WTC11 (cell line): ENCODE measurements around the gene NXPE3. TPM values are rescaled to one million over a fixed set of nuclear protein-coding genes. Genes with fewer than 3 reads are reported as not detected.

Experiments used
- ATAC-seq: fragments of 200-7000 bp; cut with Tn5 transposase; 2 replicates; pipeline ENCODE4 v1.10.0; 2021; ENCODE audit warnings: mild to moderate bottlenecking, moderate library complexity
- CTCF ChIA-PET: fragments of 300-600 bp; sonication (Branson Sonifier 250); formaldehyde crosslinking; loops from one replicate; lab custom pipeline; 2021; ENCODE audit warnings: antibody characterized with exemption; lab: Charles Lee
- POLR2A ChIA-PET: fragments of 350-600 bp; sonication (Branson Sonifier 250); formaldehyde crosslinking; loops from one replicate; lab custom pipeline; 2021; ENCODE audit warnings: antibody characterized with exemption; lab: Charles Lee
- DNase-seq: peaks from one replicate; pipeline ENCODE4 v3.0.0; 2021; ENCODE audit warnings: low spot score
- H3K27ac Mint-ChIP-seq: 2 replicates; pipeline ENCODE4 v1.8.0; 2021; ENCODE audit warnings: mixed read lengths
- H3K27me3 Mint-ChIP-seq: 2 replicates; pipeline ENCODE4 v1.8.0; 2021; ENCODE audit warnings: low read depth, mild to moderate bottlenecking, moderate library complexity, mixed read lengths
- H3K36me3 Mint-ChIP-seq: 2 replicates; pipeline ENCODE4 v1.8.0; 2021; ENCODE audit warnings: mixed read lengths
- H3K4me1 Mint-ChIP-seq: 2 replicates; pipeline ENCODE4 v1.8.0; 2022; ENCODE audit warnings: mixed read lengths
- H3K4me3 Mint-ChIP-seq: 2 replicates; pipeline ENCODE4 v1.8.0; 2021; ENCODE audit warnings: mild to moderate bottlenecking, moderate library complexity, mixed read lengths
- H3K9me3 Mint-ChIP-seq: 2 replicates; pipeline ENCODE4 v1.8.0; 2021; ENCODE audit warnings: mixed read lengths
- ATF1 ChIP-seq: sonication (generic); formaldehyde crosslinking; IDR thresholded peaks from 2 replicates; pipeline ENCODE4 v1.8.1; 2023; ENCODE audit warnings: mild to moderate bottlenecking, moderate library complexity, missing genetic modification reagents
- TEAD1 ChIP-seq: sonication (generic); formaldehyde crosslinking; IDR thresholded peaks from 2 replicates; pipeline ENCODE4 v1.8.0; 2022; ENCODE audit warnings: mild to moderate bottlenecking, missing genetic modification reagents
- TP53 ChIP-seq: sonication (generic); formaldehyde crosslinking; IDR thresholded peaks from 2 replicates; pipeline ENCODE4 v1.8.1; 2023; ENCODE audit warnings: mild to moderate bottlenecking, missing genetic modification reagents
- ZBTB21 ChIP-seq: sonication (generic); formaldehyde crosslinking; IDR thresholded peaks from 2 replicates; pipeline ENCODE4 v1.8.1; 2023; ENCODE audit warnings: mild to moderate bottlenecking, missing genetic modification reagents, borderline replicate concordance
- ZNF232 ChIP-seq: sonication (generic); formaldehyde crosslinking; IDR thresholded peaks from 2 replicates; pipeline ENCODE4 v1.8.0; 2022; ENCODE audit warnings: mild to moderate bottlenecking, missing genetic modification reagents
- ZNF263 ChIP-seq: sonication (generic); formaldehyde crosslinking; IDR thresholded peaks from 2 replicates; pipeline ENCODE4 v1.8.1; 2022; ENCODE audit warnings: low read depth, mild to moderate bottlenecking, moderate library complexity, missing genetic modification reagents
- total RNA-seq: library from RNA; stranded (reverse); gene quantifications from 3 replicates; pipeline ENCODE4 v1.2.3, GENCODE V29; 2021
- TF ChIP-seq, protein P1 (sequence below): sonication (generic); formaldehyde crosslinking; IDR thresholded peaks from 2 replicates; pipeline ENCODE4 v1.8.0; 2023; ENCODE audit warnings: missing genetic modification reagents, mild to moderate bottlenecking, borderline replicate concordance
- TF ChIP-seq, protein P2 (sequence below): sonication (generic); formaldehyde crosslinking; IDR thresholded peaks from 2 replicates; pipeline ENCODE4 v1.8.1; 2023; ENCODE audit warnings: mild to moderate bottlenecking, moderate library complexity, missing genetic modification reagents
- TF ChIP-seq, protein P3 (sequence below): sonication (generic); formaldehyde crosslinking; IDR thresholded peaks from 2 replicates; pipeline ENCODE4 v1.8.1; 2023; ENCODE audit warnings: mild to moderate bottlenecking, missing genetic modification reagents
- TF ChIP-seq, protein P4 (sequence below): sonication (generic); formaldehyde crosslinking; IDR thresholded peaks from 2 replicates; pipeline ENCODE4 v1.8.1; 2022; ENCODE audit warnings: mild to moderate bottlenecking, moderate library complexity, missing genetic modification reagents
- TF ChIP-seq, protein P5 (sequence below): fragments of 250-450 bp; sonication (Bioruptor Pico); conservative IDR thresholded peaks from 2 replicates; pipeline ENCODE4 v1.9.0; 2021; ENCODE audit warnings: mild to moderate bottlenecking
- TF ChIP-seq, protein P6 (sequence below): fragments of 250-450 bp; sonication (Bioruptor Pico); IDR thresholded peaks from 2 replicates; pipeline ENCODE4 v1.9.0; 2021; ENCODE audit warnings: mild to moderate bottlenecking, borderline replicate concordance

The NXPE3 gene
- total RNA-seq, 1 experiment from 2014 or later, result 13.9 TPM

DNA sequence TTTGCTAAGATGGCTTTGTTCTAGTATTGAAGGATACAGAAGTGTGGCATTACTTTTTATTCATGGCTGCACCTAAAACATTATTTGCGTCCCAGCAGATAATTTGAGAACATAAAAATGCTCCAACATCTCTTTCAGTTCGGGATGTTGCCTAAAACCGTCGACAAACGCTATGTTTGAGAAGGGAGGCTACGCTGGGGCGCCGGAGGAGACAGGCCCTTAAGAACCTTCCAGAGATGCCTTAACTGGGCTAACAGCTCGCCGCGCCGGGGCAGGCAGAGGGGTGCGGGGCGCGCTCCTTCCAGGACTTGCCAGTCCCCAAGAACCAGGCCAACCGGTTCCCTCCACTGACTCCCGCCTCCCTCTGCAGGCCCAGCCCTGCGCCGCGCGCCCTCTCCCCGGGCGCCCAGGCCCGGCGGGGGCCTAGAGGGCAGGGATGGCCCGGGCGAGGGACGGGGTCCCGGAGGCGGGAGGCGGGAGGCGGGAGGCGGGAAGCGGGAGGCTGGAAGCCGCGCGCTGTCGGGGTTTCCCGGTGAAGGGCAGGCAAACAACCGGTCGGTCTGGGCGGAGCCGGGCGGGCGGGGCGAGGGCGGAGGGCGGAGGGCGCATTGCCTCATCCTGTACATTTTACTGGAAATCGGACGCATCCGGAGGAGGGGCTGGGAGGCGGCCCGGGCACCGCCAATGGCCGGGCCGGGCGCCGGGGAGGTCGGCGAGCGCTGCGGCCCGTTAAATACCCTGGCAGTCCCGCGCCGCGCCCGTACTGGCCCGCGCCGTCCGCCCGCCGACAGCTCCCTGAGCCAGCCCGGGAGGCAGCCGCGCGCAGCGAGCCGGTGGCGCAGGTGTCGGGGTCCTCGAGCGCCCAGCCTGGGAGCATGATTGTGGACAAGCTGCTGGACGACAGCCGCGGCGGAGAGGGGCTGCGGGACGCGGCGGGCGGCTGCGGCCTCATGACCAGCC lies 70.0 kb downstream of the NXPE3 start, which contains the start of gene NFKBIZ (continued):
- TF ChIP-seq, protein P1, sequence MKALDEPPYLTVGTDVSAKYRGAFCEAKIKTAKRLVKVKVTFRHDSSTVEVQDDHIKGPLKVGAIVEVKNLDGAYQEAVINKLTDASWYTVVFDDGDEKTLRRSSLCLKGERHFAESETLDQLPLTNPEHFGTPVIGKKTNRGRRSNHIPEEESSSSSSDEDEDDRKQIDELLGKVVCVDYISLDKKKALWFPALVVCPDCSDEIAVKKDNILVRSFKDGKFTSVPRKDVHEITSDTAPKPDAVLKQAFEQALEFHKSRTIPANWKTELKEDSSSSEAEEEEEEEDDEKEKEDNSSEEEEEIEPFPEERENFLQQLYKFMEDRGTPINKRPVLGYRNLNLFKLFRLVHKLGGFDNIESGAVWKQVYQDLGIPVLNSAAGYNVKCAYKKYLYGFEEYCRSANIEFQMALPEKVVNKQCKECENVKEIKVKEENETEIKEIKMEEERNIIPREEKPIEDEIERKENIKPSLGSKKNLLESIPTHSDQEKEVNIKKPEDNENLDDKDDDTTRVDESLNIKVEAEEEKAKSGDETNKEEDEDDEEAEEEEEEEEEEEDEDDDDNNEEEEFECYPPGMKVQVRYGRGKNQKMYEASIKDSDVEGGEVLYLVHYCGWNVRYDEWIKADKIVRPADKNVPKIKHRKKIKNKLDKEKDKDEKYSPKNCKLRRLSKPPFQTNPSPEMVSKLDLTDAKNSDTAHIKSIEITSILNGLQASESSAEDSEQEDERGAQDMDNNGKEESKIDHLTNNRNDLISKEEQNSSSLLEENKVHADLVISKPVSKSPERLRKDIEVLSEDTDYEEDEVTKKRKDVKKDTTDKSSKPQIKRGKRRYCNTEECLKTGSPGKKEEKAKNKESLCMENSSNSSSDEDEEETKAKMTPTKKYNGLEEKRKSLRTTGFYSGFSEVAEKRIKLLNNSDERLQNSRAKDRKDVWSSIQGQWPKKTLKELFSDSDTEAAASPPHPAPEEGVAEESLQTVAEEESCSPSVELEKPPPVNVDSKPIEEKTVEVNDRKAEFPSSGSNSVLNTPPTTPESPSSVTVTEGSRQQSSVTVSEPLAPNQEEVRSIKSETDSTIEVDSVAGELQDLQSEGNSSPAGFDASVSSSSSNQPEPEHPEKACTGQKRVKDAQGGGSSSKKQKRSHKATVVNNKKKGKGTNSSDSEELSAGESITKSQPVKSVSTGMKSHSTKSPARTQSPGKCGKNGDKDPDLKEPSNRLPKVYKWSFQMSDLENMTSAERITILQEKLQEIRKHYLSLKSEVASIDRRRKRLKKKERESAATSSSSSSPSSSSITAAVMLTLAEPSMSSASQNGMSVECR (CRISPR knock-in tag), result peak; percentile 7
- TF ChIP-seq, protein P2, sequence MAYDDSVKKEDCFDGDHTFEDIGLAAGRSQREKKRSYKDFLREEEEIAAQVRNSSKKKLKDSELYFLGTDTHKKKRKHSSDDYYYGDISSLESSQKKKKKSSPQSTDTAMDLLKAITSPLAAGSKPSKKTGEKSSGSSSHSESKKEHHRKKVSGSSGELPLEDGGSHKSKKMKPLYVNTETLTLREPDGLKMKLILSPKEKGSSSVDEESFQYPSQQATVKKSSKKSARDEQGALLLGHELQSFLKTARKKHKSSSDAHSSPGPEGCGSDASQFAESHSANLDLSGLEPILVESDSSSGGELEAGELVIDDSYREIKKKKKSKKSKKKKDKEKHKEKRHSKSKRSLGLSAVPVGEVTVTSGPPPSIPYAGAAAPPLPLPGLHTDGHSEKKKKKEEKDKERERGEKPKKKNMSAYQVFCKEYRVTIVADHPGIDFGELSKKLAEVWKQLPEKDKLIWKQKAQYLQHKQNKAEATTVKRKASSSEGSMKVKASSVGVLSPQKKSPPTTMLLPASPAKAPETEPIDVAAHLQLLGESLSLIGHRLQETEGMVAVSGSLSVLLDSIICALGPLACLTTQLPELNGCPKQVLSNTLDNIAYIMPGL (CRISPR knock-in tag), result no peak
- TF ChIP-seq TEAD1 (CRISPR knock-in tag) (0 out of 2 replicates have a peak, but pooled peaks have one; percentile 34), ZBTB21 (CRISPR knock-in tag) (no peak)

DNA sequence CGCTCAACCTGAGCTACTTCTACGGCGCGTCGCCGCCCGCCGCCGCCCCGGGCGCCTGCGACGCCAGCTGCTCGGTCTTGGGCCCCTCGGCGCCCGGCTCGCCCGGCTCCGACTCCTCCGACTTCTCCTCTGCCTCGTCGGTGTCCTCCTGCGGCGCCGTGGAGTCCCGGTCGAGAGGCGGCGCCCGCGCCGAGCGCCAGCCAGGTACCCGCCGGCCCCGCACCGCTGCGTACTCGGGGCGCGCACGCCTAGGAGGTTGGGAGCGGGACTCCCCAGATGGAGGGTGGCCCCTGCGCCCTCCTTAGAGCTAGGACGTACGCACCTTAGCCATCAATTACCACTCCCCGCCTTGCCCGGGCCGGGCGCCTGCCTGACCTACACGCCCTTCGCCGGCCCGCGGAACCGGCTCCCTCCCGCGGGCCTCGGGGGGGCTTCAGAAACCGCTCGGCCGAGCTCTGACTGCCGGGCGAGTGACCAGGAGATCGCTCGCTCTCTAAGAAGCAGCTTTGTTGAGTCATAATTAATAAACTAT lies 70.8 kb downstream of the NXPE3 start:
- H3K9me3 Mint-ChIP-seq, result peaks cover 8% of the 10 kb centered on the region
- peak overlapping the region; percentile 90 for H3K4me3 Mint-ChIP-seq
- ATAC-seq (peak; percentile 26), DNase-seq (peak; percentile 55)
- H3K4me1 Mint-ChIP-seq, result peaks cover 39% of the 10 kb centered on the region
- CTCF ChIA-PET, result interaction anchor here (0.7 to 2.7 kb wide), 5 partner anchors 15 to 687 kb away, joined by 3 to 10 read pairs (median 4); no protein-coding TSS in a partner anchor
- 0 out of 2 replicates have a peak, but pooled peaks have one; percentile 13 for TF ChIP-seq TP53 (CRISPR knock-in tag)
- TF ChIP-seq, protein P3, sequence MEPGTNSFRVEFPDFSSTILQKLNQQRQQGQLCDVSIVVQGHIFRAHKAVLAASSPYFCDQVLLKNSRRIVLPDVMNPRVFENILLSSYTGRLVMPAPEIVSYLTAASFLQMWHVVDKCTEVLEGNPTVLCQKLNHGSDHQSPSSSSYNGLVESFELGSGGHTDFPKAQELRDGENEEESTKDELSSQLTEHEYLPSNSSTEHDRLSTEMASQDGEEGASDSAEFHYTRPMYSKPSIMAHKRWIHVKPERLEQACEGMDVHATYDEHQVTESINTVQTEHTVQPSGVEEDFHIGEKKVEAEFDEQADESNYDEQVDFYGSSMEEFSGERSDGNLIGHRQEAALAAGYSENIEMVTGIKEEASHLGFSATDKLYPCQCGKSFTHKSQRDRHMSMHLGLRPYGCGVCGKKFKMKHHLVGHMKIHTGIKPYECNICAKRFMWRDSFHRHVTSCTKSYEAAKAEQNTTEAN, result 0 out of 2 replicates have a peak, but pooled peaks have one; percentile 25
- TF ChIP-seq, protein P4, sequence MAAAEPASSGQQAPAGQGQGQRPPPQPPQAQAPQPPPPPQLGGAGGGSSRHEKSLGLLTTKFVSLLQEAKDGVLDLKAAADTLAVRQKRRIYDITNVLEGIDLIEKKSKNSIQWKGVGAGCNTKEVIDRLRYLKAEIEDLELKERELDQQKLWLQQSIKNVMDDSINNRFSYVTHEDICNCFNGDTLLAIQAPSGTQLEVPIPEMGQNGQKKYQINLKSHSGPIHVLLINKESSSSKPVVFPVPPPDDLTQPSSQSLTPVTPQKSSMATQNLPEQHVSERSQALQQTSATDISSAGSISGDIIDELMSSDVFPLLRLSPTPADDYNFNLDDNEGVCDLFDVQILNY (CRISPR knock-in tag), result 0 out of 2 replicates have a peak, but pooled peaks have one; percentile 3
- TF ChIP-seq ZNF232, result no peak; the same call in 1 of the 2 replicates
- TF ChIP-seq, protein P5, sequence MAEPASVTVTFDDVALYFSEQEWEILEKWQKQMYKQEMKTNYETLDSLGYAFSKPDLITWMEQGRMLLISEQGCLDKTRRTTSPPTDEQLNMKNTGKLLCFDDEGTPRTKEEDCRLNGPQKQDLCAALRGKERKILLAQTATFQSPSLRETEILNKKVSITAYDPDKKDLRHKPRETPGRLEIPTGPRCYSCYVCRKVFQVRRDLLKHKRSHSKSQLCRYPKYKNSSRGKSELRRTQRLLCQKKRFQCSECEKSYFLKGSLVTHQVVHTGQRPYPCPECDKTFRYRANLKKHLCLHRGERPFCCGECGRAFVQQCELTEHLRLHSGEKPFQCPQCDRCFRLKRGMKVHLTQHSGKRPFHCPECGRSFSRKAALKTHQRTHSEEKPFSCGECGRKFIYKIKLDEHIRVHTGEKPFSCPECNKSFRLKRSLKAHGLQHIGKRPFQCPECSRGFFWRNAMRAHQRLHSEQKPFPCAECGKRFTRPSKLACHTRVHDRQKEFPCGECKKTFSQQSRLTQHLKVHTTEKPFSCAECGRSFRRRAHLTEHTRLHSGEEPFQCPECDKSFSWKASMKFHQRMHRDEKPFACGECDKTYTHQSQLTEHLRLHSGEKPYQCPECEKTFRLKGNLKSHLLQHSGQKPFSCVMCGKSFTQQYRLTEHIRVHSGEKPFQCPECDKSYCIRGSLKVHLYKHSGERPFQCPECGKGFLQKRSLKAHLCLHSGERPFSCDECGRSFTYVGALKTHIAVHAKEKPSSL (CRISPR knock-in tag), result no peak
- TF ChIP-seq, protein P6, sequence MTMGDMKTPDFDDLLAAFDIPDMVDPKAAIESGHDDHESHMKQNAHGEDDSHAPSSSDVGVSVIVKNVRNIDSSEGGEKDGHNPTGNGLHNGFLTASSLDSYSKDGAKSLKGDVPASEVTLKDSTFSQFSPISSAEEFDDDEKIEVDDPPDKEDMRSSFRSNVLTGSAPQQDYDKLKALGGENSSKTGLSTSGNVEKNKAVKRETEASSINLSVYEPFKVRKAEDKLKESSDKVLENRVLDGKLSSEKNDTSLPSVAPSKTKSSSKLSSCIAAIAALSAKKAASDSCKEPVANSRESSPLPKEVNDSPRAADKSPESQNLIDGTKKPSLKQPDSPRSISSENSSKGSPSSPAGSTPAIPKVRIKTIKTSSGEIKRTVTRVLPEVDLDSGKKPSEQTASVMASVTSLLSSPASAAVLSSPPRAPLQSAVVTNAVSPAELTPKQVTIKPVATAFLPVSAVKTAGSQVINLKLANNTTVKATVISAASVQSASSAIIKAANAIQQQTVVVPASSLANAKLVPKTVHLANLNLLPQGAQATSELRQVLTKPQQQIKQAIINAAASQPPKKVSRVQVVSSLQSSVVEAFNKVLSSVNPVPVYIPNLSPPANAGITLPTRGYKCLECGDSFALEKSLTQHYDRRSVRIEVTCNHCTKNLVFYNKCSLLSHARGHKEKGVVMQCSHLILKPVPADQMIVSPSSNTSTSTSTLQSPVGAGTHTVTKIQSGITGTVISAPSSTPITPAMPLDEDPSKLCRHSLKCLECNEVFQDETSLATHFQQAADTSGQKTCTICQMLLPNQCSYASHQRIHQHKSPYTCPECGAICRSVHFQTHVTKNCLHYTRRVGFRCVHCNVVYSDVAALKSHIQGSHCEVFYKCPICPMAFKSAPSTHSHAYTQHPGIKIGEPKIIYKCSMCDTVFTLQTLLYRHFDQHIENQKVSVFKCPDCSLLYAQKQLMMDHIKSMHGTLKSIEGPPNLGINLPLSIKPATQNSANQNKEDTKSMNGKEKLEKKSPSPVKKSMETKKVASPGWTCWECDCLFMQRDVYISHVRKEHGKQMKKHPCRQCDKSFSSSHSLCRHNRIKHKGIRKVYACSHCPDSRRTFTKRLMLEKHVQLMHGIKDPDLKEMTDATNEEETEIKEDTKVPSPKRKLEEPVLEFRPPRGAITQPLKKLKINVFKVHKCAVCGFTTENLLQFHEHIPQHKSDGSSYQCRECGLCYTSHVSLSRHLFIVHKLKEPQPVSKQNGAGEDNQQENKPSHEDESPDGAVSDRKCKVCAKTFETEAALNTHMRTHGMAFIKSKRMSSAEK (CRISPR knock-in tag), result no peak
- no peak for TF ChIP-seq ZNF263
- 0 out of 2 replicates have a peak, but pooled peaks have one; percentile 21 for TF ChIP-seq ATF1 (CRISPR knock-in tag)
- POLR2A ChIA-PET, result interaction anchor here (0.5 to 2.2 kb wide), 12 partner anchors 8 to 1283 kb away, joined by 3 to 20 read pairs (median 4); no protein-coding TSS in a partner anchor
- H3K27ac Mint-ChIP-seq, result peak overlapping the region; percentile 77
- peaks cover 38% of the 10 kb centered on the region for H3K36me3 Mint-ChIP-seq
- no peaks in the 10 kb centered on the region for H3K27me3 Mint-ChIP-seq
